ENCODE results near the gene TPD52L3. TPM values are rescaled to one million over a fixed set of nuclear protein-coding genes. Genes with fewer than 3 reads are reported as not detected.

The TPD52L3 gene
- not detected for total RNA-seq

DNA sequence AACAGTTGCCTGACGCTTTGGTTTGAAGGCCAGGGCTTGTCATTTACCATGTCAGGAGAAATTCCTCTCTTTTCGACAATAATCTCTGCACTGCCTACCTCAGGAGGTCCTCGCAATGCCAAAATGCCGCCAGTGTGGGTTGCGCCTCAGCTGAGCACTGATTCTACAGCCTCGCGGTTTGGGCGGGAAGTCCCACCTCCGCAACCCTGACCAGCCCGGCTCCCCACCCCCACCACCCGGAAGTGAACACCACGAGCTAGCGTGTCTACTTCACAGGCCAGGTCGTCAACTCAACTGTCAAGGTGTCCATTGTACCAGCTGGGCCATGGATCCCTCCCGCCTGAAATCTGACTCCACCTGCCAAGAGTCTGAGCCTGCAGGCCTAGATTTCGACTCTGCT lies at the start of gene TPD52L3:
TSS of gene TPD52L3 (plus strand) at position 273 of the 400 bp plus-strand sequence. CDS start 221 bp downstream, outside the sequence.
- CTCF ChIA-PET, result interaction anchor here (0.6 to 0.8 kb wide), 3 partner anchors 16 to 208 kb away, joined by 3 read pairs; no protein-coding TSS in a partner anchor
- POLR2A ChIA-PET, result no interaction called here

DNA sequence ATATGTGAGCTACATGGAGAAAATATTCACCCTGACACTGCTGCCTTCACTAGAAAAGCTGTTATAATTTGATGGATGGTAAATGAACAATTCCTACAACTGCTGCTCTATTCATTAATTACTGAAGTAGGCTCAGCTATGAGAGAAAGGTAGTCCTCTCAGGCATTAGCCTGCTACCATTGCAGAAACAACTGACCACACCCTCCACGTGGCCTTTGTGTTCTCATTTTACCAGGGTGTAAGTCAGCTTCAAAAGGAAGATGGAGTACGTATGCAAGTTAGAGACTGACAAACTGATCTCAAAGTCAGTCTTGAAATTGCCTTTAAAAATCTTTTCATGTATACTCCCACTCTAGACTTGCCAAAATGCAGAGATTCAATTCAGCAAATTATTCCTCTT lies 26.3 kb upstream of the TPD52L3 start:
- ChIA-PET POLR2A (no interaction called here), CTCF (no interaction called here)

- CTCF ChIA-PET, result no interaction called here
- POLR2A ChIA-PET, result no interaction called here
These were observed 25.8 kb upstream of the TPD52L3 start for GRCh38 chr9:6302417-6302816.

DNA sequence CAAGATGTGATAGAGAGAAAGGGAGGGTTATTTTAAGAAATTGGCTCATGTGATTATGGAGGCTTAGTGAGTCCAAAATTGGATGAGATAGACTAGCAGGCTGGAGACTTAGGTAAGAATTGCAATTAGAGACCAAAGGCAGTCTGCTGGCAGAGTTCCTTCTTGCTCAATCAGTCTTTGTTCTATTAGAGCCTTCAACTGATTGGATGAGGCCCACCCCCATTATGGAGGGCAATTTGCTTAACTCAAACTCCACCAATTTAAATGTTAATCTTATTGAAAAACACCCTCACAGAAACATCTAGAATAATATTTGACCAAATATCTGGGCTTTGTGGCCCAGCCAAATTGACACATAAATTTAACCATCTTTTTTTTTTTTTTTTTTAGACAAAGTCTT lies 23.9 kb upstream of the TPD52L3 start:
- ChIA-PET POLR2A (no interaction called here), CTCF (no interaction called here)

- CTCF ChIA-PET, result interaction anchor here (0.9 to 4.2 kb wide), 7 partner anchors 9 to 419 kb away, joined by 3 to 17 read pairs (median 3); no protein-coding TSS in a partner anchor
- POLR2A ChIA-PET, result no interaction called here
These were observed 22.1 kb upstream of the TPD52L3 start for GRCh38 chr9:6305954-6306563.

DNA sequence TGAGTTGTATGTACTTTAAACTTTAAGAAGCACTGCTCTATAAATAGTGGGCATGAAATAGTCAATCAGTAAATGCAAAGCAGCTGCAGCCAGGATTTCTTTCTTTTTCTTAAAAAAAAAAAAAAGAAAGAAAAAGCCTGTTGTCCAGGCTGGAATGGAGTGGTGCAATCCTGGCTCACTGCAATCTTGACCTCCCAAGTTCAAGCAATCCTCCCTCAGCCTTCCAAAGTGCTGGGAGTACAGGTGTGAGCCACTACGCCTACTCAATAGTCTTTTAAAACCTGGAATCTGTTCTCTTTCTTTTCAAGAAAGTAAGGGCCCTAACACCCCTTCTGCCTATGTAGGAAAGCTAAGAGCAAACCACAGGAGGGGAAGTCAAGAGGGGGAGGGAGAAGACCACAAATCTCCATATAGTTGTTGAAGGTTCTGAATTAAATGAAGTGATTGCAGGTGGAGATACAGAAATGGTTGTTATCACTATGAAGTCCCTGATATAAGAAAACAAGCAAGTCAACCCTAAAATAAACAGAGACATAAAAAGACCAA lies 20.6 kb upstream of the TPD52L3 start:
- ChIA-PET CTCF (interaction anchor here (0.7 to 4.2 kb wide), 2 partner anchors 253 to 421 kb away, joined by 3 to 17 read pairs; no protein-coding TSS in a partner anchor), POLR2A (no interaction called here)

- ChIA-PET CTCF (no interaction called here), POLR2A (no interaction called here)
These were observed 2.9 kb downstream of the TPD52L3 start for GRCh38 chr9:6330958-6331634.

GRCh38 chr9:6334305-6334704 lies 6.1 kb downstream of the TPD52L3 start:
- POLR2A ChIA-PET, result no interaction called here
- CTCF ChIA-PET, result no interaction called here

DNA sequence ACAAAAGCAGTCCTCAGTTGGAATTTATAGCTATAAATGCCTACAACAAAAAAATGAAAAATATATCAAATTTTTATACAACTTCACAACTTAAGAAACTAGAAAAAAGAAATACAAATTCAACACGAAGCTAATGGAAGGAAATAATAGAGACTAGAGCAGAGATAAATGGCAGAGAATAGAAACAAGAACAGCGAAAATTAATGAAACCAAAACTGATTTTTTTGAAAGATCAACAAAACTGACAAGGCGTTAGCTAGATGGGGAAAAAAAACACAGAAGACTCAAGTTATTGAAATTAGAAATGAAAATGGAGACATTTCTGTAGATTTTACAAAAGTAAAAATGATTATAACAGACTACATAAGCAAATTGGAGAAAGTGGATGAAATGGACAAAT lies 20.6 kb downstream of the TPD52L3 start:
- ChIA-PET POLR2A (no interaction called here), CTCF (no interaction called here)

DNA sequence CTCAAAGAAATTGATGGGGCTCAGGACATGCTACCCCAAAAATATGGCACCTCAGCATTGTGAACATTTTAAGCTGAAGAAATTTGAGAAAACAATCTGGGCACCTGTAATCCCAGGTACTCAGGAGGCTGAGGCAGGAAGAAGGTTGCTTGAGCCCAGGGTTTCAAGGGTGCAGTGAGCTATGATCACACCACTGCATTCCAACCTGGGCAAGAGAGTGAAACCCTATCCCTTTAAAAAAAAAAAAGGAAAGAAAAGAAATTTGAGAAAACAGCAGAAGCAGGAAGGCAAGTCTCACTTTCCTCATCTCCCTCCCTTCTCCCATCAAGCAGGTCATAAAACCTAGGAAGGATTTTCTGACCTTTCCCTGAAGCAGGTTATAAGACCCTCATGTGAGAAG lies 23.6 kb downstream of the TPD52L3 start:
- CTCF ChIA-PET, result no interaction called here

GRCh38 chr9:6354072-6354686 lies 26.0 kb downstream of the TPD52L3 start:
- ChIA-PET CTCF (interaction anchor here (0.8 to 2.0 kb wide), 10 partner anchors 8 to 301 kb away, joined by 3 to 9 read pairs (median 3); partner anchors contain the start of gene UHRF2), POLR2A (no interaction called here)

More for the DNA sequence above, 23.6 kb downstream of the TPD52L3 start:
- POLR2A ChIA-PET, result no interaction called here

DNA sequence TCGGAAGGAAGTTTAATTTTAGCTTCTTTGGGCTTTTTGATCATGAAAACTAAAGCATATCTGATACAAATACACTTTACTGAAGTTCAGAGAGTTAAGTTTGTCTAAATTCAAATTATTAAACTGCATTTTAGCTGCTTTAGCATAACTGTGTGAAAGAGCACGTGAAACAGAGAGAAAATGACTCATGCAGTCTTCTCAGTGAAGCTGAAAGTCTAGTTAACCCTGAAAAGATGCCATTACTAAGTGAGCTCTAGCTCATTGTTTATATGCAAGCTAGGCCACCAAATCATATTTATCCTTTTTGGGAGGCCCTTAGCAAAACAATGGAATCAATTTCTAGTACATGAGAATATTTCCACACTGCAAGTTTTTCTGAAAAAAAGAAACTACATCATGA lies 27.6 kb downstream of the TPD52L3 start:
- POLR2A ChIA-PET, result interaction anchor here (0.6 kb wide), 1 partner anchor 212 kb away, joined by 3 read pairs; no protein-coding TSS in a partner anchor
- CTCF ChIA-PET, result interaction anchor here (0.6 to 2.0 kb wide), 7 partner anchors 57 to 289 kb away, joined by 3 to 9 read pairs (median 3); no protein-coding TSS in a partner anchor

DNA sequence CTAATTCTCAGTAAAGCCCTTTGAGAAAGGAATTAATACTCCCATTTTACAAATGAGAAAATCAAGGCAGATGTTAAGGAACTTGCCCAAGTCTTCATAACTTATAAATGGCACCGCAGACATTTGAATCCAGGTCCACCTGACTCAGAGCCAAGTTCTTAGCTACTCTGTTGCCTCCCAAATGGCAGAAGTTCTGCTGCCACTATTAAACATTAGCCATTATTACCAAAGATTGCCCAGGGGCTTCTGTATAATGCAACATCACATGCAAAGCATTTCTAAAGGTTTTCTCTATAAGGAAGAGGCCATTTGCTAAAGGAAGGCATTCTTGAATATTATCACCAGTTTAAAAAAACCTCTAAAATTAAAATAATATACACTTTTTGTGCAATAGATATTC lies 28.3 kb downstream of the TPD52L3 start:
- POLR2A ChIA-PET, result no interaction called here
- CTCF ChIA-PET, result interaction anchor here (3.4 kb wide), 1 partner anchor 211 kb away, joined by 10 read pairs; no protein-coding TSS in a partner anchor

- CTCF ChIA-PET, result interaction anchor here (3.4 kb wide), 1 partner anchor 211 kb away, joined by 10 read pairs; no protein-coding TSS in a partner anchor
These were observed 28.7 kb downstream of the TPD52L3 start for GRCh38 chr9:6356904-6357303.

DNA sequence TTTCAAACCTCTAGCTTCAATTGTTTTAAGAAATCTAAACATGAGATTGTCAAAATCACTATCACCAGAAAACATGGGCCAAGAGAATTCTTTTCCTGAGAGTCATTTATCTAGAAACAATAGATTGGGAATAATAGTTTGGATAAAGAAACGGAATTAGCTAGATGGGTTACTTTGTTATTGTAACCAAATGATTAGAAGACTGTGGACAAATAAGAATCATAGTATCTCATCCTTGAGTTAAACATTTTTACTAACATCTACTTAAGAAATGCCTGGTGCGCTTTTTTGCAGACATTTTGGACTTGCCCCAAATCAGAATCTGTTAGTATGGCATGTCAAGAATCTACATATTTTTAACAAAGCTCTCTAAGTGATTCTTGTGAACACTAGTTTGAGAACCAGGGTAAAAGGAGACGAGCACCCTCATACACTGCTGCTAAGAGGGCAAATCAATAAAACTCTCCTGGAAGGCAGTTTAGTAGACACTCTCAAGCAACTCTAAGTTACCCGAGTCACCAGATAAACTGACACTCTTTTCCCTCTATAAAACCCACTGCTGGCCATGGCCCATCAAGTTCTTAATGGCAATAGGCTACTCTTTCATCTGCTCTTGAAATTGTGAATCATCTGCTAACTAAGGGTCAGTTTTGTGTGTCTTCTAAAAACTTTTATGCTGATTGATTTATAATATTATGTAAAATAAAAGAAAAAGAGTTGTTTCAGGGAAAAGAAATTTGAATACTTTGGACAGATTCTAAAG lies 39.1 kb downstream of the TPD52L3 start:
- CTCF ChIA-PET, result no interaction called here
- POLR2A ChIA-PET, result no interaction called here

More at GRCh38 chr9:6356904-6357303, 28.7 kb downstream of the TPD52L3 start:
- POLR2A ChIA-PET, result no interaction called here

DNA sequence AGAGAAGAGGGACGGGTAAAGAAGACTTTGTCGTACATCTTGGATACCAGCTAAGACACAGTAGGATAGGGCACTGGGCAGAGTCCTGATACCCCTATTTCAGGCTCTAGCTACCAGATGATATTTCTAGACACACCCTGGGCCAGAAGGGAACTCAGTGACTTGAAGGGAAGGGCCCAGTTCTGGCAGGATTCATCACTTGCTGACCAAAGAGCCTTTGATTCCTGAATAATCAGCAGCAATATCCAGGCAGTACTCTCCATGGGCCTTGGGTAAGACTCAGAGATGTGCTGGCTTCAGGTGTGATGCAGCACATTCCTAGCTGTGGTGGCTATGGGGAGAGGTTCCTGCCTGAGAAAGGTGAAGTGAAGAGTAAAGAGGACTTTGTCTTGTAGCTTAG lies 40.7 kb downstream of the TPD52L3 start:
- CTCF ChIA-PET, result no interaction called here

More for the DNA sequence above, 40.7 kb downstream of the TPD52L3 start:
- POLR2A ChIA-PET, result no interaction called here

All from activated CD8-positive, alpha-beta memory T cell treated with anti-CD3 and anti-CD28 coated beads for 36 hours (primary cell).